K562 (cell line): ENCODE results near the gene TTC33. TPM values are rescaled to one million over a fixed set of nuclear protein-coding genes. Genes with fewer than 3 reads are reported as not detected.

Experiments used
- ATAC-seq: fragments of 200-7000 bp; cut with Tn5 transposase; 3 replicates; pipeline ENCODE4 v1.9.1; 2020; ENCODE audit warnings: moderate library complexity
- Bru-seq: library from RNA; stranded (reverse); fragments of 400-500 nt; gene quantifications from one replicate; lab custom pipeline; 2021; lab: Mats Ljungman, UMichigan
- BruChase-seq, 2 experiments: library from RNA; stranded (reverse); fragments of 400-500 nt; gene quantifications; one replicate each; lab custom pipeline; 2021; lab: Mats Ljungman, UMichigan
- BruUV-seq: library from RNA; stranded (reverse); fragments of 400-500 nt; replicated peaks from 2 replicates; lab custom pipeline; 2021; lab: Mats Ljungman, UMichigan
- CTCF ChIA-PET: fragments of 300-600 bp; formaldehyde crosslinking; extraction: SDS; loops from one replicate; lab custom pipeline; 2021; ENCODE audit warnings: low intra/inter-chr PET ratio; lab: Yijun Ruan, JAX
- POLR2A ChIA-PET: fragments of 300-600, 350-650 bp; sonication (Branson Sonifier 250); formaldehyde crosslinking; extraction: SDS; loops from one replicate; lab custom pipeline; 2021; ENCODE audit warnings: antibody characterized with exemption, inconsistent platforms; lab: Yijun Ruan, JAX
- DNase-seq, 4 experiments: peaks; one replicate each; pipeline versions ENCODE4 v3.0.0 to v3.0.0-alpha.2; 2011 to 2018; ENCODE audit warnings: low spot score in 3 of 4, mixed read lengths in 3 of 4; ENCODE audit errors: extremely low read depth in 1 of 4
- FAIRE-seq: peaks from 2 replicates; lab custom pipeline; 2011; peaks lifted over from hg19 to GRCh38; lab: Jason Lieb, UNC
- H2AFZ ChIP-seq: 2 replicates; pipeline ENCODE4 v1.6.0; 2011; ENCODE audit warnings: low read depth, low read length, control low read depth, inconsistent platforms
- H3K27ac ChIP-seq: fragments of 200-600 bp; 3 replicates; pipeline ENCODE4 v1.8.0; 2011; ENCODE audit warnings: low read depth, mild to moderate bottlenecking, control low read depth, inconsistent platforms, low read length, moderate library complexity, mixed read lengths; ENCODE audit errors: extremely low read depth
- H3K27me3 ChIP-seq, 2 experiments: fragments of 300-600 bp in 1 of 2; 2 replicates in 1 of 2; 3 replicates in 1 of 2; pipeline versions ENCODE4 v1.6.0 to v1.8.0; 2011; ENCODE audit warnings: inconsistent platforms in 2 of 2, low read length in 2 of 2, mild to moderate bottlenecking in 1 of 2, mixed read lengths in 1 of 2, moderate library complexity in 1 of 2; ENCODE audit not compliant: control insufficient read depth in 2 of 2, insufficient read depth in 2 of 2
- H3K36me3 ChIP-seq: fragments of 300-600 bp; 3 replicates; pipeline ENCODE4 v1.8.0; 2011; ENCODE audit warnings: mild to moderate bottlenecking, low read length, inconsistent platforms; ENCODE audit not compliant: control insufficient read depth, insufficient read depth
- H3K4me1 ChIP-seq, 2 experiments: fragments of 200-600 bp in 1 of 2; replicated peaks in 1 of 2; 2 replicates in 1 of 2; 3 replicates in 1 of 2; pipeline versions ENCODE4 v1.5.1 to v1.8.0; 2011; ENCODE audit warnings: inconsistent platforms in 2 of 2, low read length in 2 of 2, mild to moderate bottlenecking in 1 of 2, mixed read lengths in 1 of 2, moderate library complexity in 1 of 2; ENCODE audit not compliant: control insufficient read depth in 2 of 2, insufficient read depth in 2 of 2
- H3K4me2 ChIP-seq: 2 replicates; pipeline ENCODE4 v1.6.1; 2011; ENCODE audit warnings: low read length, control low read depth, inconsistent platforms, mixed read lengths; ENCODE audit not compliant: insufficient read depth
- H3K4me3 ChIP-seq: fragments of 200-600 bp; sonication (generic), shearing (Covaris generic); 2 replicates; pipeline ENCODE4 v1.5.1; 2016; ENCODE audit warnings: control low read depth, inconsistent platforms
- H3K79me2 ChIP-seq: fragments of 200-600 bp; 3 replicates; pipeline ENCODE4 v1.8.0; 2011; ENCODE audit warnings: low read length, inconsistent platforms; ENCODE audit not compliant: control insufficient read depth, insufficient read depth
- H3K9ac ChIP-seq, 2 experiments: 2 replicates each; pipeline versions ENCODE4 v1.6.0 to v1.6.1; 2011; ENCODE audit warnings: low read depth in 2 of 2, low read length in 2 of 2, control low read depth in 1 of 2, inconsistent platforms in 1 of 2, mild to moderate bottlenecking in 1 of 2, mixed read lengths in 1 of 2; ENCODE audit not compliant: insufficient read depth in 1 of 2
- H3K9me1 ChIP-seq: one replicate; pipeline ENCODE4 v1.6.0; 2011; ENCODE audit warnings: inconsistent platforms, mild to moderate bottlenecking, low read length, moderate library complexity; ENCODE audit not compliant: control insufficient read depth, insufficient read depth
- H3K9me3 ChIP-seq: replicated peaks from 2 replicates; pipeline ENCODE4 v1.5.1; 2011; ENCODE audit warnings: low read depth, low read length, inconsistent platforms; ENCODE audit not compliant: control insufficient read depth, insufficient read depth
- H4K20me1 ChIP-seq: replicated peaks from 2 replicates; pipeline ENCODE4 v1.6.1; 2011; ENCODE audit warnings: low read length, inconsistent platforms, mixed read lengths; ENCODE audit not compliant: control insufficient read depth, insufficient read depth
- CBX5 ChIP-seq: IDR thresholded peaks from 2 replicates; pipeline ENCODE4 v1.6.1; 2014; ENCODE audit warnings: low read depth, borderline replicate concordance
- E4F1 ChIP-seq: fragments of 250-450 bp; sonication (Bioruptor Pico); IDR thresholded peaks from 2 replicates; pipeline ENCODE4 v1.5.0; 2021; ENCODE audit warnings: mild to moderate bottlenecking, borderline replicate concordance
- JUNB ChIP-seq: fragments of 450-650 bp; formaldehyde crosslinking; conservative IDR thresholded peaks from 2 replicates; pipeline ENCODE4 v1.4.0; 2020; ENCODE audit warnings: mild to moderate bottlenecking
- NCOA4 ChIP-seq: fragments of 450-650 bp; IDR thresholded peaks from 2 replicates; pipeline ENCODE4 v1.6.1; 2018; ENCODE audit warnings: mild to moderate bottlenecking; ENCODE audit not compliant: partially characterized antibody
- PATZ1 ChIP-seq: fragments of 250-450 bp; sonication (Bioruptor Pico); IDR thresholded peaks from 2 replicates; pipeline ENCODE4 v1.5.0; 2020; ENCODE audit warnings: mild to moderate bottlenecking, borderline replicate concordance
- SMARCA4 ChIP-seq: fragments of 450-650 bp; IDR thresholded peaks from 2 replicates; pipeline ENCODE4 v1.6.1; 2016
- ZNF408 ChIP-seq: fragments of 250-450 bp; sonication (Bioruptor Pico); IDR thresholded peaks from 2 replicates; pipeline ENCODE4 v1.4.0; 2020; ENCODE audit warnings: low read depth, mild to moderate bottlenecking, moderate library complexity
- ZNF511 ChIP-seq: sonication (generic); formaldehyde crosslinking; IDR thresholded peaks from 2 replicates; pipeline ENCODE4 v1.8.0; 2022; ENCODE audit warnings: mild to moderate bottlenecking, missing genetic modification reagents
- ZNF551 ChIP-seq: fragments of 250-450 bp; sonication (Bioruptor Pico); IDR thresholded peaks from 2 replicates; pipeline ENCODE4 v1.5.0; 2021; ENCODE audit warnings: mild to moderate bottlenecking, moderate library complexity
- WGBS: fragments of 100-300 bp; shearing (Covaris generic); methylation state at CpG from one replicate; pipeline ENCODE4 v1.1.6; 2016; ENCODE audit warnings: low coverage, mixed read lengths; ENCODE audit not compliant: insufficient coverage; ENCODE audit errors: missing lambda C conversion rate; 5-methylcytosine and 5-hydroxymethylcytosine counted together
- in situ Hi-C: fragments of 300-500 bp; cut with MboI; formaldehyde crosslinking; loops from 4 replicates; pipeline ENCODE4 v1.15.0; 2018; ENCODE audit warnings: inconsistent platforms, mixed read lengths
- intact Hi-C: fragments of 100-400 bp; cut with micrococcal nuclease; formaldehyde crosslinking; loops from 2 replicates; pipeline ENCODE4 v1.14.2; 2022
- long read RNA-seq, 3 experiments: library from polyadenylated mRNA in 2 of 3; library from RNA in 1 of 3; unstranded in 2 of 3; stranded (forward) in 1 of 3; transcript quantifications; one replicate each; pipeline ENCODE4 v2.0.0, GENCODE V29; 2019 to 2022
- polyA minus RNA-seq, 3 experiments: library from RNA; depleted of rRNA, polyadenylated mRNA; stranded (reverse); fragments of >200 nt; gene quantifications; 2 replicates each; pipeline ENCODE4 v1.2.3, GENCODE V29; 2011
- polyA plus RNA-seq, 8 experiments: library from polyadenylated mRNA; depleted of rRNA in 4 of 8; stranded (reverse) in 5 of 8; unstranded in 3 of 8; fragments of >200 nt; fragmentation: Nextera tagmentation in 2 of 8; fragmentation: Illumina TruSeq in 1 of 8; extraction: Ambion mirVana in 2 of 8; extraction: Trizol in 1 of 8; gene quantifications; 2 replicates each; pipeline versions ENCODE4 v1.2.1 to v1.2.3, GENCODE V29; 2011 to 2014; ENCODE audit warnings: inconsistent platforms in 1 of 8, missing spikeins in 1 of 8
- total RNA-seq, 7 experiments: library from RNA; depleted of rRNA in 6 of 7; stranded (reverse); fragments of >200 nt in 6 of 7; fragmentation: Illumina TruSeq in 2 of 7; extraction: Trizol in 2 of 7; gene quantifications; 2 replicates each; pipeline versions ENCODE4 v1.2.1 to v1.2.3, GENCODE V29; 2011 to 2021; ENCODE audit warnings: low replicate concordance in 1 of 7

The TTC33 gene
- 6.4 and 9.6 TPM in 2 replicates for total RNA-seq (2011; cell fraction: chromatin; rRNA removed; ENCODE audit: low replicate concordance)
- 1.7 and 2.3 TPM in 2 replicates for total RNA-seq (2011; cell fraction: nucleolus; rRNA removed)
- total RNA-seq (2011; cell fraction: nucleoplasm; rRNA removed): 3.5 and 6.2 TPM in 2 replicates
- total RNA-seq (2014; rRNA removed): 9.3 and 21.6 TPM in 2 replicates
- 21.7 and 25.8 TPM in 2 replicates for total RNA-seq (2014; rRNA removed; fragmentation: Illumina TruSeq; extraction: Trizol)
- total RNA-seq (2015; rRNA removed; fragmentation: Illumina TruSeq; extraction: Trizol): 21.6 and 21.9 TPM in 2 replicates
- total RNA-seq (2021): 11.5 and 12.1 TPM in 2 replicates
- 9.1 and 13.3 TPM in 2 replicates for polyA plus RNA-seq (2011; rRNA removed)
- polyA plus RNA-seq (2011; cell fraction: cytosol; rRNA removed): 0.81 and 2.6 TPM in 2 replicates
- 2.8 and 3.3 TPM in 2 replicates for polyA plus RNA-seq (2011; cell fraction: nucleus; rRNA removed)
- 8.2 and 10.4 TPM in 2 replicates for polyA plus RNA-seq (2012)
- polyA plus RNA-seq (2014; fragmentation: Illumina TruSeq; extraction: Trizol): 18.2 and 18.9 TPM in 2 replicates
- 10 to 100 TPM; 21.1 to 24.9 TPM for polyA plus RNA-seq (2014; fragmentation: Nextera tagmentation; extraction: Ambion mirVana)
- polyA plus RNA-seq (2014; rRNA removed): 11.9 and 13.5 TPM in 2 replicates
- polyA minus RNA-seq (2011; rRNA and poly(A)+ RNA removed): 23.7 and 30.5 TPM in 2 replicates
- polyA minus RNA-seq (2011; cell fraction: cytosol; rRNA and poly(A)+ RNA removed): 9.7 and 11.4 TPM in 2 replicates
- polyA minus RNA-seq (2011; cell fraction: nucleus; rRNA and poly(A)+ RNA removed): 2.8 and 5.7 TPM in 2 replicates
- Bru-seq, nascent RNA: percentile 50 among the genes with signal in this experiment
- percentile 60 among the genes with signal in this experiment for BruChase-seq, experiment 1, labeled RNA remaining after a 2-hour chase
- BruChase-seq, experiment 2, labeled RNA remaining after a 6-hour chase: percentile 60 among the genes with signal in this experiment
- long read RNA-seq, experiment 1, transcript TTC33-201 (5 exons, 2,612 nt): major isoform, 54 of 64 reads
- long read RNA-seq, experiment 1, partial matches to known transcripts: 5 of 64 reads
- long read RNA-seq, experiment 1, other reads (novel, unspliced or antisense): 3 of 64 reads
- long read RNA-seq, experiment 2, partial matches to known transcripts: 0 of 9 reads
- long read RNA-seq, experiment 2, other reads (novel, unspliced or antisense): 9 of 9 reads
- long read RNA-seq, experiment 3, transcript TTC33-201 (5 exons, 2,612 nt): major isoform, 11 of 13 reads
- long read RNA-seq, experiment 3, partial matches to known transcripts: 0 of 13 reads
- long read RNA-seq, experiment 3, other reads (novel, unspliced or antisense): 2 of 13 reads

- Histone ChIP-seq H3K4me1 (peaks cover 9 to 12% of the 10 kb centered on the region in 2 experiments; a peak in 3 of 5 replicates), H3K27me3 (no peaks in the 10 kb centered on the region), H3K27ac (peak within 1 kb of the TSS; percentile 69), H3K9ac (peak within 1 kb of the TSS; percentile 79 to 94), H3K9me1 (no peaks in the 10 kb centered on the region), H3K4me3 (peak within 1 kb of the TSS; percentile 68), H3K9me3 (no peaks in the 10 kb centered on the region), H4K20me1 (no peaks in the 10 kb centered on the region), H2AFZ (peak within 1 kb of the TSS; percentile 93), H3K79me2 (peaks cover 31% of the 10 kb centered on the region), H3K4me2 (peak within 1 kb of the TSS; percentile 91), H3K36me3 (peaks cover 10% of the 10 kb centered on the region; the same call in 2 of the 3 replicates)
- POLR2A ChIA-PET: interaction anchor here (0.6 to 1.6 kb wide), 7 partner anchors 12 to 160 kb away, joined by 3 to 5 read pairs (median 5); partner anchors contain the start of gene RPL37
- DNase-seq (peak; percentile 92 to 99 (median 96)), ATAC-seq (peak; percentile 94), FAIRE-seq (peak; percentile 88)
- CTCF ChIA-PET: interaction anchor here (0.6 to 3.0 kb wide), 2 partner anchors 121 to 124 kb away, joined by 3 to 25 read pairs; no protein-coding TSS in a partner anchor
- 4% methylated on average over 79 of the region's 80 CpGs for WGBS
- BruUV-seq: TSS peak; percentile 40
- in situ Hi-C loops (no loop called here), intact Hi-C loops (loop anchor here (1.0 to 2.0 kb wide), 4 partner anchors 43 to 124 kb away; partner anchors contain the start of genes PRKAA1 and RPL37)
- TF ChIP-seq ZNF511 (peak; percentile 96), ZNF551 (CRISPR knock-in tag) (no peak), NCOA4 (no peak), SMARCA4 (no peak), CBX5 (no peak), PATZ1 (CRISPR knock-in tag) (no peak), JUNB (CRISPR knock-in tag) (no peak), ZNF408 (CRISPR knock-in tag) (no peak), E4F1 (CRISPR knock-in tag) (no peak)
Observed at GRCh38 chr5:40755407-40756365, at the start of gene TTC33. Gene TTC33 (minus strand): TSS chr5:40755961. CDS start chr5:40747018, 8,943 bp downstream.
